Ishikawa (cell line): ENCODE measurements around the gene HAT1.

Experiments used
- CEBPB ChIP-seq: IDR thresholded peaks from 2 replicates; pipeline ENCODE4 v1.6.1; 2012
- CREB1 ChIP-seq: IDR thresholded peaks from 2 replicates; pipeline ENCODE4 v1.6.1; 2012; ENCODE audit warnings: low read depth
- EGR1 ChIP-seq: IDR thresholded peaks from 2 replicates; pipeline ENCODE4 v1.6.1; 2012
- EP300 ChIP-seq: IDR thresholded peaks from 2 replicates; pipeline ENCODE4 v1.6.1; 2012; ENCODE audit warnings: borderline replicate concordance
- FOXM1 ChIP-seq: IDR thresholded peaks from 2 replicates; pipeline ENCODE4 v1.6.1; 2012; ENCODE audit warnings: low read depth, borderline replicate concordance
- NFIC ChIP-seq: IDR thresholded peaks from 2 replicates; pipeline ENCODE4 v1.6.1; 2012
- RAD21 ChIP-seq: IDR thresholded peaks from 2 replicates; pipeline ENCODE4 v1.6.1; 2012; ENCODE audit warnings: low read depth
- TAF1 ChIP-seq: IDR thresholded peaks from 2 replicates; pipeline ENCODE4 v1.6.1; 2012; ENCODE audit warnings: low read depth, mild to moderate bottlenecking
- TCF12 ChIP-seq: IDR thresholded peaks from 2 replicates; pipeline ENCODE4 v1.6.1; 2012; ENCODE audit warnings: low read depth
- TEAD4 ChIP-seq: IDR thresholded peaks from 2 replicates; pipeline ENCODE4 v1.6.1; 2012
- YY1 ChIP-seq: IDR thresholded peaks from 2 replicates; pipeline ENCODE4 v1.6.1; 2012; ENCODE audit warnings: low read depth
- ZBTB7A ChIP-seq: IDR thresholded peaks from 2 replicates; pipeline ENCODE4 v1.6.1; 2012; ENCODE audit warnings: low read depth
- TF ChIP-seq, protein P1 (sequence below): IDR thresholded peaks from 2 replicates; pipeline ENCODE4 v1.6.1; 2012
- TF ChIP-seq, protein P2 (sequence below): IDR thresholded peaks from 2 replicates; pipeline ENCODE4 v1.6.1; 2012
- TF ChIP-seq, protein P3 (sequence below): IDR thresholded peaks from 2 replicates; pipeline ENCODE4 v1.6.1; 2012; ENCODE audit warnings: low read depth, mild to moderate bottlenecking

The HAT1 gene

DNA sequence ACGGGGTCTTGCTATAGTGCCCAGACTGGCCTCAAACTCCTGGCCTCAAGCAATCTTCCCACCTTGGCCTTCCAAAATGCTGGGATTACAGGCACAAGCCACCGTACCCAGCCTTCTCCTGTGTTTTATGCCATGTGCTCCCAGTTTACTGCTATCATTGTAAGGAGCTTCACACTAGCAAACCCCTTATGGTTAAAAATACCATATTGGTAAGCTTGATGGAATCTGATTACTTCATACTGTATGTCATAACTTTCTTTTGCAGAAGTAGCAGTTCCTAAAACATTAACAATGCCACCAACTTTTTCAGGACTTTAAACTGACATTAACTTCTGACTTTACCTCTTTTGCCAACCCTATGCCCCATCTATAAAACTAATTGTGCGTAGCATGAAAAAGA, 36.2 kb downstream of the HAT1 start:
- TF ChIP-seq CREB1 (no peak), TAF1 (no peak)

DNA sequence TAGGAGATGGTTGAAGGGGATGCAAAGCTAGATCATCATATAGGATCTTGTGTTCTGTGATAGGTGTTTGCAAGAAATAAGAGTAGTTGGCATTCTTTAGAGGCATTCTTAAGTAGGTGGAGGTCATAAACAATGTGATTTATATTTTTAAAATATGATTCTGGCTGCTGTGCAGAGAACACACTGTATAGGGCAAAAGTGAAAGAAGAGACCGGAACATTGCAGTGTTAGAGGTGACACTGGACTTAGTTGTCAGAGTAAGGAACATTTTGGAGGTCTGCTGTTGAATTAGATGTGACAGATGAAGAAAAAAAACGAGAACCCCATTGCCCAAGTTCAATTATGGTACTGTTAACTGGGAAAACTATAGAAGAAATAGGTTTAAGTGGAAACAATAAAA, 37.7 kb downstream of the HAT1 start:
- no peak for TF ChIP-seq YY1
- no peak for TF ChIP-seq TCF12
- TF ChIP-seq, protein P1, sequence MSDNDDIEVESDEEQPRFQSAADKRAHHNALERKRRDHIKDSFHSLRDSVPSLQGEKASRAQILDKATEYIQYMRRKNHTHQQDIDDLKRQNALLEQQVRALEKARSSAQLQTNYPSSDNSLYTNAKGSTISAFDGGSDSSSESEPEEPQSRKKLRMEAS, result no peak
- TF ChIP-seq FOXM1, result no peak

DNA sequence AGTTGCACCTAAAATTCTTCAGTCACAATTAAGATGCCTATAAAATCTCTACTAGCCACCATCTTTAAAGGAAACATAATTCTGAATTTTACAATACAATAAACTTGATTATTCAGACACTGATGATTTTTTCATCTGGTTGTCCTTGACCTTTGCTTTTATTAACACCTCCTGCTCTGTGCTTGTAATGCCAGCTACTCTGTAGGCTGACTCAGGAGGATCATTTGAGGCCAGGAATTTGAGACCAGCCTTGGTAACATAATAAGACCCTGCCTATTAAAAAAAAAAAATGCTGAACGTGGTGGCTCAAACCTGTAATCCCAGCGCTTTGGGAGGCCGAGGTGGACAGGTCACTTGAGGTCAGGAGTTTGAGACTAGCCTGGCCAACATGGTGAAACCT, 38.3 kb downstream of the HAT1 start:
- TF ChIP-seq YY1, result no peak
- TF ChIP-seq, protein P1, result no peak
- TF ChIP-seq, protein P2, sequence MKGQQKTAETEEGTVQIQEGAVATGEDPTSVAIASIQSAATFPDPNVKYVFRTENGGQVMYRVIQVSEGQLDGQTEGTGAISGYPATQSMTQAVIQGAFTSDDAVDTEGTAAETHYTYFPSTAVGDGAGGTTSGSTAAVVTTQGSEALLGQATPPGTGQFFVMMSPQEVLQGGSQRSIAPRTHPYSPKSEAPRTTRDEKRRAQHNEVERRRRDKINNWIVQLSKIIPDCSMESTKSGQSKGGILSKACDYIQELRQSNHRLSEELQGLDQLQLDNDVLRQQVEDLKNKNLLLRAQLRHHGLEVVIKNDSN, result no peak
- TF ChIP-seq, protein P3, sequence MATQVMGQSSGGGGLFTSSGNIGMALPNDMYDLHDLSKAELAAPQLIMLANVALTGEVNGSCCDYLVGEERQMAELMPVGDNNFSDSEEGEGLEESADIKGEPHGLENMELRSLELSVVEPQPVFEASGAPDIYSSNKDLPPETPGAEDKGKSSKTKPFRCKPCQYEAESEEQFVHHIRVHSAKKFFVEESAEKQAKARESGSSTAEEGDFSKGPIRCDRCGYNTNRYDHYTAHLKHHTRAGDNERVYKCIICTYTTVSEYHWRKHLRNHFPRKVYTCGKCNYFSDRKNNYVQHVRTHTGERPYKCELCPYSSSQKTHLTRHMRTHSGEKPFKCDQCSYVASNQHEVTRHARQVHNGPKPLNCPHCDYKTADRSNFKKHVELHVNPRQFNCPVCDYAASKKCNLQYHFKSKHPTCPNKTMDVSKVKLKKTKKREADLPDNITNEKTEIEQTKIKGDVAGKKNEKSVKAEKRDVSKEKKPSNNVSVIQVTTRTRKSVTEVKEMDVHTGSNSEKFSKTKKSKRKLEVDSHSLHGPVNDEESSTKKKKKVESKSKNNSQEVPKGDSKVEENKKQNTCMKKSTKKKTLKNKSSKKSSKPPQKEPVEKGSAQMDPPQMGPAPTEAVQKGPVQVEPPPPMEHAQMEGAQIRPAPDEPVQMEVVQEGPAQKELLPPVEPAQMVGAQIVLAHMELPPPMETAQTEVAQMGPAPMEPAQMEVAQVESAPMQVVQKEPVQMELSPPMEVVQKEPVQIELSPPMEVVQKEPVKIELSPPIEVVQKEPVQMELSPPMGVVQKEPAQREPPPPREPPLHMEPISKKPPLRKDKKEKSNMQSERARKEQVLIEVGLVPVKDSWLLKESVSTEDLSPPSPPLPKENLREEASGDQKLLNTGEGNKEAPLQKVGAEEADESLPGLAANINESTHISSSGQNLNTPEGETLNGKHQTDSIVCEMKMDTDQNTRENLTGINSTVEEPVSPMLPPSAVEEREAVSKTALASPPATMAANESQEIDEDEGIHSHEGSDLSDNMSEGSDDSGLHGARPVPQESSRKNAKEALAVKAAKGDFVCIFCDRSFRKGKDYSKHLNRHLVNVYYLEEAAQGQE, result no peak

DNA sequence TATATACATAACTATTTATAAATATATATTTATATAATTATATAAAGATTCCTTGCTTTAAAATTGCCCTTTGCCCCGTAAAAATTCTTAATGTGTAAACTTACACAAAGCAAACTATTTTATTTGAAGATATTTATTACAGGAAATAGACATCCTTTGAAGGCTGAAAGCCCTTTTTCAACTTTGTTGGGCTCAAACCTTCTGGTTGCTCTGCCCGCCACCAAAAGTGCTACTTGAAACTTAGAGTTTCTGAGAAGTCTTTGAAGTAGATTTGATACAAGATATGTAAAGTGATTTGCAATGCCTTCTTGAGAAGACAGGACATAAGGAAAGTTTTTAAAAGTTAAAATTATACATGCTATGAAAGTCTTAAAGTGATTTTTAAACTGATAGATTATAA, 40.9 kb downstream of the HAT1 start:
- TF ChIP-seq, protein P3, result no peak
- no peak for TF ChIP-seq NFIC

DNA sequence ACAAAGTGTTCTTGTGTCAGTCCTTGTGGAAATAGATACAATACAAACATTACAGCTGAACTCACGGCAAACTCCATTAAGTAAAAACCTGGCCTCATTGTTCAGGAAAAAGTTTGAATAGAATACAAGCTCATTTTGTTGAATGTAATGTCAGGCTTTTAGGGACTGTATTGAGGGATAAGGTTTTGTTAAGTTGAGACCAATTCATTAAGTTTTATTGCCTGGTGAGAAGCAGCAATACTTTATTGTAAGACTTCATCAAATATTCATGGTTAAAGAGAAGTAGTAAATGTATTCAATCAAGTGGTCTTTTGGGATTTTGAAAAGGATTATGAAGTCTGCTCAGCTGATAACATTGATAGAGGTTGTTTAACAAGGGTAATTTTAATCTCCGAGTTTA, 42.0 kb downstream of the HAT1 start:
- TF ChIP-seq EP300, result no peak
- TF ChIP-seq, protein P3, result no peak
- TF ChIP-seq NFIC, result no peak
- TF ChIP-seq, protein P1, result no peak
- TF ChIP-seq TCF12, result no peak
- TF ChIP-seq CEBPB, result no peak
- no peak for TF ChIP-seq ZBTB7A
- no peak for TF ChIP-seq EGR1
- no peak for TF ChIP-seq YY1
- no peak for TF ChIP-seq CREB1
- TF ChIP-seq, protein P2, result no peak
- TF ChIP-seq TAF1, result no peak
- TF ChIP-seq RAD21, result no peak
- TF ChIP-seq TEAD4, result no peak
- no peak for TF ChIP-seq FOXM1

DNA sequence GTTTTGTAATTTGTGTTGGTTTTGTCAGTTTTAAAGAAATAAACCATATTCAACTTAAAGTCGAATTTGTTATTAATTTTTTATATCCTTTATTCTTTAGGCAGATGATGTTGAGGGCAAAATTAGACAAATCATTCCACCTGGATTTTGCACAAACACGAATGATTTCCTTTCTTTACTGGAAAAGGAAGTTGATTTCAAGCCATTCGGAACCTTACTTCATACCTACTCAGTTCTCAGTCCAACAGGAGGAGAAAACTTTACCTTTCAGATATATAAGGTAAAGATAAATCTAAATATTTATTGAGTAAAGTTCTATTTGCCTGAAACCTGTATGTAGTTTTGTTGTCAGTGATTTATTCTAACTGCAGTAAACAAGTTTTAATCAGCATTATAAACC, 43.0 kb downstream of the HAT1 start:
- TF ChIP-seq, protein P2, result no peak
- TF ChIP-seq EP300, result no peak
- TF ChIP-seq, protein P1, result no peak
- no peak for TF ChIP-seq RAD21
- TF ChIP-seq TAF1, result no peak
- TF ChIP-seq EGR1, result no peak
- TF ChIP-seq TEAD4, result no peak
- TF ChIP-seq CREB1, result no peak
